Caco-2 (cell line): ENCODE results near the gene PA2G4. TPM values are rescaled to one million over a fixed set of nuclear protein-coding genes. Genes with fewer than 3 reads are reported as not detected.

Experiments used
- BruUV-seq: library from RNA; stranded (reverse); fragments of 400-500 nt; replicated peaks from 2 replicates; lab custom pipeline; 2021; lab: Mats Ljungman, UMichigan
- CTCF ChIA-PET: fragments of 300-600 bp; sonication (Branson Sonifier 250); formaldehyde crosslinking; loops from one replicate; lab custom pipeline; 2022; ENCODE audit warnings: antibody characterized with exemption; lab: Charles Lee
- POLR2A ChIA-PET: fragments of 300-600 bp; sonication (Branson Sonifier 250); formaldehyde crosslinking; loops from one replicate; lab custom pipeline; 2022; ENCODE audit warnings: antibody characterized with exemption; lab: Charles Lee
- DNase-seq, 2 experiments: peaks; one replicate each; pipeline versions ENCODE4 v3.0.0 to v3.0.0-alpha.2; 2020 to 2022
- H3K27me3 ChIP-seq: replicated peaks from 2 replicates; pipeline ENCODE4 v1.6.0; 2011; ENCODE audit warnings: low read length; ENCODE audit not compliant: control insufficient read depth, insufficient read depth
- H3K36me3 ChIP-seq: 2 replicates; pipeline ENCODE4 v1.5.1; 2011; ENCODE audit warnings: low read length; ENCODE audit not compliant: control insufficient read depth, insufficient read depth
- H3K4me1 ChIP-seq: fragments of 250-450 bp; sonication (Bioruptor Pico); 2 replicates; pipeline ENCODE4 v1.5.1; 2020; ENCODE audit warnings: mild to moderate bottlenecking
- H3K4me3 ChIP-seq: 2 replicates; pipeline ENCODE4 v1.5.1; 2011; ENCODE audit warnings: low read depth, mild to moderate bottlenecking, control low read depth, low read length
- H3K9me3 ChIP-seq: fragments of 250-450 bp; sonication (Bioruptor Pico); 2 replicates; pipeline ENCODE4 v1.5.1; 2020; ENCODE audit warnings: mild to moderate bottlenecking, moderate library complexity
- H3K27ac Mint-ChIP-seq: one replicate; pipeline ENCODE4 v1.8.0; 2022; ENCODE audit warnings: mixed read lengths; ENCODE audit not compliant: unreplicated experiment
- H3K27me3 Mint-ChIP-seq: one replicate; pipeline ENCODE4 v1.8.0; 2022; ENCODE audit warnings: mixed read lengths; ENCODE audit not compliant: insufficient read depth, unreplicated experiment
- H3K36me3 Mint-ChIP-seq: one replicate; pipeline ENCODE4 v1.8.0; 2022; ENCODE audit warnings: mild to moderate bottlenecking, mixed read lengths; ENCODE audit not compliant: insufficient read depth, unreplicated experiment
- H3K4me1 Mint-ChIP-seq: one replicate; pipeline ENCODE4 v1.8.0; 2022; ENCODE audit warnings: low read depth, mixed read lengths; ENCODE audit not compliant: unreplicated experiment
- H3K4me3 Mint-ChIP-seq: one replicate; pipeline ENCODE4 v1.8.0; 2022; ENCODE audit warnings: mild to moderate bottlenecking, moderate library complexity, mixed read lengths; ENCODE audit not compliant: unreplicated experiment
- H3K9me3 Mint-ChIP-seq: one replicate; pipeline ENCODE4 v1.8.0; 2022; ENCODE audit warnings: mixed read lengths; ENCODE audit not compliant: unreplicated experiment
- intact Hi-C: fragments of 100-400 bp; cut with micrococcal nuclease; formaldehyde crosslinking; loops from one replicate; pipeline ENCODE4 v1.10.0; 2022; ENCODE audit not compliant: unreplicated experiment
- total RNA-seq: library from RNA; stranded (reverse); gene quantifications from 2 replicates; pipeline ENCODE4 v1.2.3, GENCODE V29; 2022
- TF ChIP-seq, protein P1 (sequence below), 2 experiments: fragments of 200-600 bp in 1 of 2; IDR thresholded peaks; 1 replicate in 1 of 2; 2 replicates in 1 of 2; pipeline versions ENCODE4 v1.5.1 to v1.8.0; 2011 to 2022; ENCODE audit warnings: antibody characterized with exemption in 1 of 2, control low read depth in 1 of 2, inconsistent platforms in 1 of 2, low read depth in 1 of 2, low read length in 1 of 2, mild to moderate bottlenecking in 1 of 2, moderate library complexity in 1 of 2; ENCODE audit not compliant: insufficient read depth in 1 of 2, severe bottlenecking in 1 of 2, unreplicated experiment in 1 of 2

The PA2G4 gene
- total RNA-seq, 1 experiment from 2014 or later, result 178 TPM

DNA sequence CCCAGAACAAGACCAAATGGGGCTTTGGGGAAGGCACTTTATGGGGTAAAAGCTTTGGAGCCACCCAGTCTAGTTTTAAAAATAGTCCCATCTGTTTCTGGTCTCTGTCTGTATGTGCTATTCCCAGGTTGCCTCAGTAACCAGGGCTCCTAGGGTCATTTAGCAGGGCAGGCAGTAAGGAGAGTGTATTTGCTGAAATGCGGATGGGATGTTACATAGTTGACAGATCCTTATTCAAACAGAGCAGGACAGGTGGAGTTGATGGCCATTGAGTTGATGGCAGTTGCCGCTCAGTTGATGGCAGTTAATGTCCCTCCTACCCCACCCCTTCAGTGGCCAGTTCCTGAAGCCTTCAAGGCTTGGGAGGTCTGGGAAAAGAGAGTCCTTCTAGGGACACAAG is 18.3 kb downstream of the PA2G4 start:
- no peaks in the 10 kb centered on the region for H3K27me3 ChIP-seq
- intact Hi-C loops, result no loop called here
- DNase-seq, result peak in 1 of 2 experiments; percentile 27
- no peaks in the 10 kb centered on the region for H3K27me3 Mint-ChIP-seq
- CTCF ChIA-PET, result no interaction called here
- H3K4me3 Mint-ChIP-seq, result no peak overlapping the region
- no peaks in the 10 kb centered on the region for H3K36me3 ChIP-seq
- no TSS peak for BruUV-seq
- H3K27ac Mint-ChIP-seq, result peak overlapping the region; percentile 35
- H3K9me3 ChIP-seq, result no peaks in the 10 kb centered on the region
- POLR2A ChIA-PET, result interaction anchor here (0.9 kb wide), 1 partner anchor 99 kb away, joined by 4 read pairs; the partner anchor contains the start of gene RNF41
- TF ChIP-seq, protein P1, sequence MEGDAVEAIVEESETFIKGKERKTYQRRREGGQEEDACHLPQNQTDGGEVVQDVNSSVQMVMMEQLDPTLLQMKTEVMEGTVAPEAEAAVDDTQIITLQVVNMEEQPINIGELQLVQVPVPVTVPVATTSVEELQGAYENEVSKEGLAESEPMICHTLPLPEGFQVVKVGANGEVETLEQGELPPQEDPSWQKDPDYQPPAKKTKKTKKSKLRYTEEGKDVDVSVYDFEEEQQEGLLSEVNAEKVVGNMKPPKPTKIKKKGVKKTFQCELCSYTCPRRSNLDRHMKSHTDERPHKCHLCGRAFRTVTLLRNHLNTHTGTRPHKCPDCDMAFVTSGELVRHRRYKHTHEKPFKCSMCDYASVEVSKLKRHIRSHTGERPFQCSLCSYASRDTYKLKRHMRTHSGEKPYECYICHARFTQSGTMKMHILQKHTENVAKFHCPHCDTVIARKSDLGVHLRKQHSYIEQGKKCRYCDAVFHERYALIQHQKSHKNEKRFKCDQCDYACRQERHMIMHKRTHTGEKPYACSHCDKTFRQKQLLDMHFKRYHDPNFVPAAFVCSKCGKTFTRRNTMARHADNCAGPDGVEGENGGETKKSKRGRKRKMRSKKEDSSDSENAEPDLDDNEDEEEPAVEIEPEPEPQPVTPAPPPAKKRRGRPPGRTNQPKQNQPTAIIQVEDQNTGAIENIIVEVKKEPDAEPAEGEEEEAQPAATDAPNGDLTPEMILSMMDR (IDR thresholded peaks at IDR 0.05; ENCODE audit: insufficient read depth in 1 of 2, low read depth in 1 of 2, low read length in 1 of 2, severe bottlenecking in 1 of 2, unreplicated experiment in 1 of 2), result no peak
- H3K4me1 Mint-ChIP-seq, result peaks cover 31% of the 10 kb centered on the region
- H3K36me3 Mint-ChIP-seq, result peaks cover 24% of the 10 kb centered on the region
- H3K4me3 ChIP-seq, result no peak overlapping the region
- H3K9me3 Mint-ChIP-seq, result no peaks in the 10 kb centered on the region
- peaks cover 30% of the 10 kb centered on the region for H3K4me1 ChIP-seq

DNA sequence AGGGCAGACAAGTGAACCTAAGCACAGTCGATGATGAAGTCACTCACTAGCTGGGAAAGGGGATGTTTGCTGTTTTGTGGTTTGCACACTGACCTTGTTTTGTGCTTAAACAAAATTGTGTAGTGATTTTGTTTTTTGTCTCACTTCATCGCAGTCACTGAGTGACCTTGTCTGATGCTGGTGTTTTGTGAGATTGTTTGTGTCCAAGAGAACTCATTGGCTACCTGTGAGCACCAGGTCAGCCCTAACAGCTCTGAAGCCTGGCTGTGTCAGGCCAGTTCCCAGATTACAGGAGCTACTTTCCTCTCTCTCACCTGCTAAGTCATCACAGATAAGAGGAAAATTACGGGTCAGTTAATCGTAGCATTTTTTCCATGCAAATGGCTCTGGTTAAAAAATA is 19.8 kb downstream of the PA2G4 start:
- intact Hi-C loops, result no loop called here
- no peaks in the 10 kb centered on the region for H3K9me3 ChIP-seq
- ChIA-PET POLR2A (no interaction called here), CTCF (interaction anchor here (0.6 to 1.2 kb wide), 3 partner anchors 19 to 179 kb away, joined by 3 to 4 read pairs (median 3); partner anchors contain the start of gene SMARCC2)
- TF ChIP-seq, protein P1 (IDR thresholded peaks at IDR 0.05; ENCODE audit: insufficient read depth in 1 of 2, low read depth in 1 of 2, low read length in 1 of 2, severe bottlenecking in 1 of 2, unreplicated experiment in 1 of 2), result no peak
- no peak overlapping the region for H3K4me3 ChIP-seq
- Mint-ChIP-seq H3K4me1 (peaks cover 28% of the 10 kb centered on the region), H3K27ac (peak overlapping the region; percentile 19), H3K4me3 (no peak overlapping the region), H3K27me3 (no peaks in the 10 kb centered on the region), H3K9me3 (no peaks in the 10 kb centered on the region), H3K36me3 (peaks cover 26% of the 10 kb centered on the region)
- BruUV-seq, result no TSS peak
- peaks cover 25% of the 10 kb centered on the region for H3K4me1 ChIP-seq
- no peak for DNase-seq
- H3K27me3 ChIP-seq, result no peaks in the 10 kb centered on the region
- no peaks in the 10 kb centered on the region for H3K36me3 ChIP-seq

DNA sequence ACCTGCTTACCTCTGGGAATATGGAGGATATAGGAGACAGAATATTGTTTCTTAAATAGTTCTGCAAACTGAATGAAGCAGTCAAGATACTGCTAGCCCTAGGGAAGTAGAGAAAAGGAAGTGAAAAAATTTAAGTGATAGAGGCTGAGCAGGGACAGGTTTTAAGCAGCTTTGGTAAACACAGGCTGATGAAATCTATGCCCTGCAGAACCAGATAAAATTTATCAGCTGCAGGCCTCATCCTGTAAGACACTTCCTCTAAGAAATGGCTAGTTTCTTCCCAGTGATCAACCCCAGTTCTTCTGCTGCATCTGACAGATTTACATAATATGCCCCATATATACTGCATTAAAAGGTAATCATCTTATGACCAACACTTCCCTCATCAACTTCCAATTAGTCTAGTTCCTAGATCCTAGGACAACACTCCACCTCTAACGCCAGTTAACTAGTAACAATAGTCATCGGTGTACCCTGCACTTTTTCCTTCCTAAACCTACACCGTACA is 22.4 kb downstream of the PA2G4 start:
- POLR2A ChIA-PET, result interaction anchor here (0.5 to 1.9 kb wide), 5 partner anchors 9 to 63 kb away, joined by 3 to 19 read pairs (median 4); partner anchors contain the start of genes MYL6, SMARCC2 and ZC3H10

More for the DNA sequence above, 22.4 kb downstream of the PA2G4 start:
- intact Hi-C loops, result loop anchor here (1.0 to 2.0 kb wide), 4 partner anchors 62 to 140 kb away; partner anchors contain the start of genes ANKRD52, COQ10A, NABP2 and SMARCC2
- H3K27me3 ChIP-seq, result no peaks in the 10 kb centered on the region
- no peaks in the 10 kb centered on the region for H3K9me3 ChIP-seq
- peaks cover 4% of the 10 kb centered on the region for H3K36me3 ChIP-seq
- Mint-ChIP-seq H3K27ac (peak overlapping the region; percentile 91), H3K4me1 (peaks cover 35% of the 10 kb centered on the region), H3K27me3 (no peaks in the 10 kb centered on the region), H3K36me3 (peaks cover 50% of the 10 kb centered on the region), H3K9me3 (no peaks in the 10 kb centered on the region), H3K4me3 (peak overlapping the region; percentile 89)
- peaks cover 29% of the 10 kb centered on the region for H3K4me1 ChIP-seq
- CTCF ChIA-PET, result interaction anchor here (0.6 to 2.8 kb wide), 5 partner anchors 8 to 510 kb away, joined by 3 to 66 read pairs (median 16); partner anchors contain the start of genes MYL6B, SMARCC2 and ZC3H10
- 0 out of 2 replicates have a peak overlapping the region, but pooled peaks have one; percentile 40 for H3K4me3 ChIP-seq
- no TSS peak for BruUV-seq
- TF ChIP-seq, protein P1 (IDR thresholded peaks at IDR 0.05; ENCODE audit: insufficient read depth in 1 of 2, low read depth in 1 of 2, low read length in 1 of 2, severe bottlenecking in 1 of 2, unreplicated experiment in 1 of 2), result no peak
- DNase-seq, result no peak
